ENCODE results near the gene APBA2.

The APBA2 gene

GRCh38 chr15:28957606-28958498 is 72.1 kb downstream of the APBA2 start:
- no peak for DNase-seq (ENCODE audit: low read depth)

- no peak for DNase-seq (ENCODE audit: low read depth)
Measured at GRCh38 chr15:28959326-28959725, 73.6 kb downstream of the APBA2 start.

- no peak for DNase-seq (ENCODE audit: low read depth)
Measured at GRCh38 chr15:28960979-28961378, 75.2 kb downstream of the APBA2 start.

GRCh38 chr15:28961391-28961790 is 75.6 kb downstream of the APBA2 start:
- DNase-seq (ENCODE audit: low read depth), result no peak

- no peak for DNase-seq (ENCODE audit: low read depth)
Measured at GRCh38 chr15:28962851-28963710, 77.3 kb downstream of the APBA2 start.

GRCh38 chr15:28963711-28964081 is 77.9 kb downstream of the APBA2 start:
- DNase-seq (ENCODE audit: low read depth), result no peak

- no peak for DNase-seq (ENCODE audit: low read depth)
Measured at GRCh38 chr15:28964098-28964497, 78.3 kb downstream of the APBA2 start.

- no peak for DNase-seq (ENCODE audit: low read depth)
Measured at GRCh38 chr15:28967066-28967465, 81.3 kb downstream of the APBA2 start.

- no peak for DNase-seq (ENCODE audit: low read depth)
Measured at GRCh38 chr15:28967990-28968389, 82.2 kb downstream of the APBA2 start.

- DNase-seq (ENCODE audit: low read depth), result no peak
Measured at GRCh38 chr15:28969511-28970085, 83.8 kb downstream of the APBA2 start.

- DNase-seq (ENCODE audit: low read depth), result no peak
Measured at GRCh38 chr15:28974142-28974541, 88.4 kb downstream of the APBA2 start.

- peak; percentile 19 for DNase-seq (ENCODE audit: low read depth)
Measured at GRCh38 chr15:28975766-28976179, 90.0 kb downstream of the APBA2 start.

GRCh38 chr15:28977377-28978010 is 91.7 kb downstream of the APBA2 start:
- no peak for DNase-seq (ENCODE audit: low read depth)

GRCh38 chr15:28978011-28978378 is 92.2 kb downstream of the APBA2 start:
- no peak for DNase-seq (ENCODE audit: low read depth)

GRCh38 chr15:28978661-28979060 is 92.9 kb downstream of the APBA2 start:
- no peak for DNase-seq (ENCODE audit: low read depth)

- no peak for DNase-seq (ENCODE audit: low read depth)
Measured at GRCh38 chr15:28979208-28979841, 93.6 kb downstream of the APBA2 start.

- no peak for DNase-seq (ENCODE audit: low read depth)
Measured at GRCh38 chr15:28980709-28981350, 95.1 kb downstream of the APBA2 start.

GRCh38 chr15:28981351-28981720 is 95.6 kb downstream of the APBA2 start:
- no peak for DNase-seq (ENCODE audit: low read depth)

GRCh38 chr15:28981921-28982320 is 96.1 kb downstream of the APBA2 start:
- no peak for DNase-seq (ENCODE audit: low read depth)

GRCh38 chr15:28982886-28983285 is 97.1 kb downstream of the APBA2 start:
- no peak for DNase-seq (ENCODE audit: low read depth)
